ENCODE results near the gene TRDN.
"Not testable (repeated sequence)": the region's sequence is repeated elsewhere in the genome, so short reads cannot be mapped to it uniquely, and the experiment has no call there.

The TRDN gene

DNA sequence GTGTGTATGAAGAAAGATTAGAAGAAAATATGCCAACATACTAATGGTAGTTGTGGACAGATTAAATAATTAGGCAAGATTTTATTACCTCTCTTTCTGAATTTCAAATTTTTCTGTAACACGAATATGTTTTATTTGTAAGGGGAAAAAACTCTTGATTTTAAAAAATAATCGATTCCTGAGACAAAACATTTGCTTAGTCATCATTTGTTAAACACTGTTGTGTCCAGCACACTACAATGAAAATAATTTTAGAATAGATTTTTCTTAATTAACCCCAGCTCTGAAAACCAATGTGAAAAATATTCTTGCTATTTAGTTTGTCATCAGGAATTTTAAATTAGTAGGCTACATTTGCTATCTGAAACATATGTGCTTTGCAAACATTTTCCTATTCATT is 253.0 kb downstream of the TRDN start:
- no peak for DNase-seq

DNA sequence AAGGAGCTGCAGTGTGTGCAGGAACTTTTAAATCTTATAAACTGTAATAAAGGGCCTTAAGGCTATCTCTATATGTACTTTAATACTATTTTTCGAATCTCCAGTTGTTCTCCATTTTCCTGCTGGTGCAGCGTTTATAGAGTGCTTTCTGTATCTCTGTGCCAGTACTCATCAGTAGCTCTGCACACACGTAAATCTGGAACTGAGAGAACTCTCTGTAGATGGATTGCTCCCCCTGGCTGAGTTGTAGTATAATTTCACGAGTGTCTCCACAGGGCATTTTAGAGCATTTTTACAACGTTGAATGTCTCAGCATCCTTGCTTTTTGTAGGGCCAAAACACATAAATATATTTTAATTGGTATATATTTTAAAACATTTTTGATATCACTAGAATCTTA is 256.5 kb downstream of the TRDN start:
- DNase-seq = no peak

DNA sequence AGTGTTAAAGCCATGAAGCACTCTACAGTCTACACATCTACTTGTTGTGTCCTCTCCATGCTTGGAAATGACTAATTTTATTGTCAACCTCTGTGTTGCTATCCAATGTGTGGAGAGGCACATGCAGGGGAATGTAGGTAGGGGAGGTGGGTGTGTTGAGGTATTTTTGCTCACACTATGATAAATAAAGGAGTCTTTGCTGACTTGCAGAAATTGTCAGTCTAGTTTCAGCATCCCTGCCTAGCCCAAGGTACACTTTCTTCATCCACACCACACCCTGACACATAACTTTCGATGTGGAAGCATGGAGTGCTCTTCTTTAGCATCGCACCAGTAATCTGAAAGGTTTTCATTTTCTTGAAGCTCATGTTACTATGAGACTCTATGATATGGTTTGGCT is 264.0 kb downstream of the TRDN start:
- no peak for DNase-seq

DNA sequence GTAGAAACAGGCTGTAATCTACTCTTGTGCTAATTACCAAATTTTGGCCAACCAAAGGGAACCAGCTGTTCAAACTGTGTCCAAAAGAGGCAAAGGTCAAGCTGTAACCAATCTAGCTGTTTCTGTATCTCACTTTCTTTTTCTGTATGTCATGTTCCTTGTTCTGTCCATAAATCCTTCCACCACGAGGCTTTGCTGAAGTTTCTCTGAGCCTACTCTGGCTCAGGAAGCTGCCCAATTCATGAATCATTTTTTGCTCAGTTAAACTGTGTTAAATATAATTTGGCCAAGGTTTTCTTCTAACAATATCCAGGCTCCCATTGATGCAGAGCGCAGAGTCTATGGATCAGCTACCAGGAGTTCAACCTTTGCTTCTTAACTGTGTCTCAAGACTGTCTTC is 272.8 kb downstream of the TRDN start:
- DNase-seq = no peak

DNA sequence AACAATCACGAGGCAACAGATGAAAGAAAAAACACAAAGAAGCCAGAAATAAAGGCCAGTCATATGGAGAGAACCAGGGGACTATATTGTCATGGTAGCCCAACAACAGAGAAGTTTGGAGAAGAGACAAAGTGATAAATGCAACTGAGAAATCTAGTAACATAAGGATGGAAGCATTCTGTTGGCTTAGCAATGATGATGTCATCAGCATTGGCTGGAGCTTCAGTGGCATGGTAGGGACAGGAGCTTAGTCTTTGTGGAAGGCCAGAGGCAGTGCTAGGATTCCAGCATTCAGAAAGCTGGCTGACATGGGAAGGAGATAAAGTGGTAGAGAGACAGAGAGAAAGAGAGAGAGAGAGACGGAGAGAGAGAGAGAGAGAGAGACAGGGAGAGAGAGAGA is 276.4 kb downstream of the TRDN start:
- DNase-seq = no peak

DNA sequence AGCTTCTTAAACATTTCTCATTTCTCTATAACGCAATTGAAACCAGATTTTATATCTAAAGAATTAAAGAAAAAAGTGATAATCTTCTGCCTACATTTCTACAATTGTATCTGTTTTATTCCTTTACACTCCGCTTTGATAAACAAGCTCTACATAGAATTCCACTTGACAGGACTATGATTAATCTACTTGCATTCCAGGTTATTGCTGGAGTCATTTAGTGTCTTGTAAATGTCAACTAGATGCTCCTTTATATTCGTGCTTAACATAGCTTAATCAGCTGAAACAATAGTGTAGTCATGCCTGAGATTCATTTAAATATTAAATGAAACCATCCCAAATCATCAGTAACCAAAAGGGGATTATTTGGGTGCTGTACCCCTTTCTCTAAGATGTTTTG is 284.0 kb downstream of the TRDN start:
- DNase-seq = no peak

DNA sequence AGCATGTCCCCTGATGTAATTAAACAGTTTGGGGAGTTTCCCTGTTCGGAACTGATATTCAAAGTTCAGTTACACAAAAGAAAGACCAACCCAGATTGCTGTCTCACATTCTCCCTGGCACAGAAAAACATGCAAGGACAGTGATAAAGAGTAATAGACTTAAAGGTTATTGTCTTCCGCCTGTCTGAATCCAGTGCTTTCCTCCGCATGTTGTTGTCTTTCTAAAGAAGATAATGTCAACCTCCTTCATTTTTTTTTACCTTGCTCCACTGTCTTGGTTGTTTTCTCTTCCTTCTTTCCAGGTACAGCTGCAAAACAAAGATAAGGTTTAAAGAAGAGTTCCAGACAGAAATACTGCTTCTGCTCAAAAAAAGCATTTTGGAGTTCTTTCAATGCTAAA is 284.5 kb downstream of the TRDN start:
- DNase-seq = no peak

DNA sequence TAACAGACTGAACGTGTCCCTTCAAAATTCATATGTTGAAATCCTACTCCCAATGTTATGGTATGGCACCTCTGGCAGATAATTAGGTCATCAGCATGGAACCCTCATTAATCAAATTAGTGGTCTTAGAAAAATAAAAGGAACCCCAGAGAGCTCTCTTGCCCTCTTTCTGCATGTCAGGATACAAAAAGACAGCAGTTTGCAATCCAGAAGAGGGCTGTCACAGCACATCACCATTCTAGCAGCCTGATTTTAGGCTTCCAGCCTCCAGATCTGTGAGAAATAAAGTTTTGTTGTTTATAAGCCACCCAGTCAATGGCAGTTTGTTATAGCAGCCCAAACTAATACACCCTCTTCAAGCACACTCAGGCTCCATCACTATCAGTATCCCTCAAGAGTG is 292.9 kb downstream of the TRDN start:
- DNase-seq = no peak

DNA sequence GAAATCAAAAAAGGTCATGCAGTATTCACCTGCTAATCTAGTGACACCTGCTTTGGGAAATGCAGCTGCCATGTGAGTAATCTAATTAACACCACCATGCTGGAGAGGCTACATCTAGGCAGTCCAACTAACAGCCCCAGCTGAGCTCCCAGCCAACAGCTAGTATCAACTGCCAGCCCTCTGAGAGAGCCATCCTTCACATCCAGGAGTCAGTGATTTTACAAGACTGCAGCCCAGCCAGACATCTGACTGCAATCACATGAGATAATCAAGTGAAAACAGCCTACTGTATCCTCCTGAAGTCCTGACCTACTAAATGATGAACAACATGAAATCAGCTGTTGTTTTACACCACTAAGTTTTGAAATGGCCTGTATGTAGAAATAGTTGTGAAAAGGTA is 298.4 kb downstream of the TRDN start:
- no peak for DNase-seq

DNA sequence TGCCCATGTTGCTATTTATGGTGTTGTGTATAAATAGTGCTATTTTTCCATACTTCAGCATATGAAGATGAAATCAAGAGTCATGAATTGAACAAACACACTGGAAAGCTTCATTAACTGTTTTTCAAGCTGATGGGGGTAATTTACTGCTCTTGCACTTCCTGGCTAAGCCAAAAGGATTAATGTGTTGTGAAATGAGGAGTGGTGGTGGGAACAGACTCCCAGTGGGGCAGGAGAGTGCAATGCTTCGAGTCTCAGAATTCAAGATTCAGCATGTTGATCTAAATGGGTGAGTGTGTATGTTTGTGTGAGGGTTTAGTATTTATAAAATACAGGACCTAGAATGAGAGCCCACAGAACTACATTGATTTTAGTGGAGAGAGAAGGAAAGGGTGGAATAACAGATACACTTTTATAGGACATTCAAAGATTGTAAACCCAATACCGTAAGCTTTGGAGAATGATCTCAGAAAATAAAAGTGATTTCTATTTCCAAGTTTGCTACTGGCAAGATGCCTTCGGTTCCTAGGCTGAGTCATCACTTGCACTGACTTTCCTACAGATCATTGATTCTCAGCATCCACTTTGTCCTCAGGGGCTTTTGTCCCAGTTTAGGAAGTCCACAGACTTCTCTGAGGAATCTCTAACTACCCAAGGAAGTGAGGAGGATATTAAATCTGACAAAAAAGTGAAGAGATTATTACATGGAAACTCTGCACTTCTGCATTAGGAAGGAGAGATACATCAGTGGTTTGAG is 303.6 kb downstream of the TRDN start:
- no peak for DNase-seq

DNA sequence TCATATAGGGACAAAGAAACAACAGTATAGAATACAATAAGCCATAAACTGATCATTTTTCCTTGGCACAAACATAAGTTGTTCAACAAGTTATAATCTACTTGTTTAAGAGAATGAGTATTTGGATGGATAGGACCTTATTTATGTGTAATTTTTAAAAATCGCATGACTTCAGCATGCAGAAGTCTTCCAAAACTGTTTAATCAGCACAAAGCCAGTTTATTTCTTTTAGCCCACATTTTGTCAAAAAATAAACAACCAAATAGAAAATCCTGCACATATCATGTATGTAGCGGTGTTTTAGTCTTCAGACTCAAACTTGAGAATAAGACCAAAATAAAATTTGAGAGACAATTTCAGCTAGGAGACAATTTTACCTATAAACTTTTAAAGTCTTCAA is 304.7 kb downstream of the TRDN start:
- DNase-seq = no peak

DNA sequence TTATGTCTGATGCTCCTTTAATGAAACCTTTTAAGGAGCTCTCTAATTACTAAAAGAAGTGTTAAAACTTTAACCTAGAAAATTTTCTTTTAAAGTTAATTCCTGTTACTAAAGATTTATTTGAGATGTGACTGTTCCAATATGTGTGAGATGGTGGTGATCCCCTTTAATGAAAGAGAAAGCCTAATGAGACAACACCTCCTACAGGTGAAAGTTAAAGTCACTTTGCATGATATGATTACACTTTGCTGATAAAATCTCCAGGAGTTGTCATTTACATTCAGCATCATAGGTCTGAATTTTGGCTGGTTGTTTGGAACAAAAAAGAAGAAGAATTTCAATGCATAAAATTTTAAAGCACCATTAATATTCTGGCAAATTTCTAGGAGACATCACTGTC is 307.4 kb downstream of the TRDN start:
- DNase-seq = no peak

DNA sequence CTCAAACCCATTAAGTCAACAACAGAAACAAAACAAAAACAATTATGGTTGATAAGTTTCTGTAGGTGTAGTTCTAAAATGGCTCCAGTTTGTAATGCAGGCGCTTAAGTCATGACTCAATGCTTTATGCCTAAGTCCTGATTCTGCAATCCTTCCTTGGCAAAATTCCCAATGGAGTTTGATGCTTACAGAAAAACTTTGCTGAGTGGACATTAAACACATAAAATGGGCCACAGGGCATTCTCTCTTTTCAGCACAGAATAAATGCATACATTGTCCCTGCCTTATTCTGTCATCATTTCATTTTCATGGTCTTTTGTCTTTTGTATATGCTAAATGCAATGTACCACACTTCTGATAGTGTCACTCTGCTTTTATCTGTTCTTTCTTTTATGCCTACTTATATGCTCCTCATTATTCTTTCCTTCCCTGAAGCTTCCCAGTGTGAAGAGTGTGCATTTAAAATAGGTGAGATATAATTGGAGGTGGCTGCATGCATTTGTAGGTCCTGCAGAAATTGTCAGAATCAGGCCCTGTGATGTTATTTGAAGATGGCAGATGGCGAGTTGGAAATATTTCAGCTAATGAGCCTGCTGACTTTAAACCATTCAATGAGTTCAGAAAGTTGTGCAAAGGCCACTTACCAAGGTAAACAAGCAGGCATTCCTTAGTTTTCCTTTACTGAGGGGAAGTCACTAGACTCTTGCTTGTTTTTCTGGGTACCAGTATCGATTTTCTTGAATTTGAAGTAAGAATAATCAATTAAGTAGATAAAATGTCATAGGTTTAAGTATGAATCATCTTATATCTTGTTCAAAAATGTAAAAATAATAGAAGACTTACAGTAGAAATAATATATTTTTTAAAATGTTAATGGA is 313.1 kb downstream of the TRDN start:
- DNase-seq = no peak

DNA sequence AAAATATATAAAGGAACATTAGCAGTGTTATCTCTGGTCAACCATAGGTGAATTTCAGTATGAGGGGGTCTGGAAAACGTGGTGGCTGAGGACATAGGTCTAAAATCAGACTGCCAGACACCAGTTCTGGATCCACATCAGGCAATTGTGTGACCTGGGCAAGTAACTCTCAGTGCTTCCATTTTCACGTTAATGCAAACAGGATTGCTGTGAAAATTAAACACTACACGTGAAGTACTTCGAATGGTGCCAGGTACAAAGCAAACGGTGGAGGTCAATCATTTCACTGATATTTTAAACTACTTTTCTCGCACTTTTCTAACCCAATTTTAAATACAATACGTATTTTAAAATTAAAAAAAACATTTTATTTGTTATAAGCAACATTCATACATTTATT is 315.7 kb downstream of the TRDN start:
- no peak for DNase-seq

DNA sequence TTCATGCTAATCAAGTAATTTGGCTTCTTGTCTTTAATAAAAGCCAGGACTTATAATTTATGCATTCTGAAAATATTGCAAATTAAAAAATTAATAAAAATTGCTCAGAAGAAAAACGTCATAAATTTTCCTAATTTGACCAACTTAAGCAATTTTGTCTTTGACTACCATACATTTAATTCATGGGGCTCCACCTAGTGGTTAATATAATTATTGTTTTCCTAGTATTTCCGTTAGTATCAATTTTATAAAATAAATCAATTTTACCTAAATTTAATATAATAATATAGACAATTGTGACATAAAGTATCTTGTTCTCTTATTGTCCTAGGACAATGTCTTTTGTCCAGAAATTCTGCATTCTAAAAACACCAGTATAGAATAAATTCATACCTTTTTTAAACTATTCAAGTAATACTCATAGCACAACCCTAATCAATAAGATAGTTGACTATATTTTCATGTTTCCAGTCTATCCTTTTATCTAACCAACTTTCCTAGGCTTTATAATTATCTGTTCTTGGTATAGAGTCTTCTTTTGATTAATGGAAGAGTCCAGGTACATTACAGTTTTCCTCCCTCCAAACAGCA is 319.9 kb downstream of the TRDN start:
- no peak for DNase-seq

DNA sequence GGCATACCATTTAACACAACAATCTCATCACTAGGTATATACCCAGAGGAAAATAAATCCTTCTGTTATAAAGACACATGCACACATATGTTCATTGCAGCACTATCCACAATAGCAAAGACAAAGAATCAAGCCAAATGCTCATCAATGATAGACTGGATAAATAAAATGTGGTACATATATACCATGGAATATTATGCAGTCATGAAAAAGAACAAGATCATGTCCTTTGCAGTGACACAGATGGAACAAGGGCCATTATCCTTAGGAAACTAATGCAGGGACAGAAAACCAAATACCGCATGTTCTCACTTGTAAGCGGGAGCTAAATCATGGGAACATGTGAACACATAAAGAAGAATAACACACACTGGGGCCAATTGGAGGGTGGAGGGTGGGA is 322.3 kb downstream of the TRDN start:
- not testable (repeated sequence) for DNase-seq

DNA sequence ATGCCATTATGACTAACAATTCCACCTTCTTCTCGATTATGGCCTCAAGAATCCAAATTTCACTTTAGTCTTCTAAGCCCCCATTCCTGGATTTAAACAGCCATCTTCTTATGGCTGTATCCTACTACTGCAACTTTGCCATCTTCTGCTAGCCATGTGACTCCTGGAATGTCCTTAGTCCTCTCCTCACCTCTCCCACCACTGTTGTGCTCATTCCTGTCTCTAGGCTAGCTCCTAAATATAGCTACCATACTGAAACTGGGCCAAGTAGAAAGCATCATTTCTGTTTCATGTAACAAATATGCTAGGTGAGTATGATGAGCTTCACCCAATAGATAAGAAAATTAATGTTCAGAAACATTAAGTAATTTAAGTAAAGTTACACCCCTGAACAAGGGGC is 327.6 kb downstream of the TRDN start:
- no peak for DNase-seq

DNA sequence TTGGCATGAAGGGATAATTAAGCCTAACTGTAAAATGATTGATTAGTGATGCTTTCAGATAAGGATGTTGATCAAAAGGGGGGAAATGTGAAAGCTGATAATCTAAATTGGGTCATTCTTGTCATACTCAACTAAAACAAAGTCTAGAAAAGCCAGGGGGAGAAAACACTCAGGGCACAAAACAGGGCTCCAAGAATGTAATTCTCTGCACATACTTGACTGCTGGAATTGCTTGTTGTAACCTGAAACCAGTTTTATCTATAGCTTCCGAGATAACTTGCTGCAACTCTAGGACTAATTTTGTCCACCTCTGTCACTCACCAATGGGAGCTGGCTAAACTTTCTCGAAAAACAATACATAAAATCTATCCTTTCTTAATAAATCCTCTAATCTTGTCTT is 330.4 kb downstream of the TRDN start:
- no peak for DNase-seq

DNA sequence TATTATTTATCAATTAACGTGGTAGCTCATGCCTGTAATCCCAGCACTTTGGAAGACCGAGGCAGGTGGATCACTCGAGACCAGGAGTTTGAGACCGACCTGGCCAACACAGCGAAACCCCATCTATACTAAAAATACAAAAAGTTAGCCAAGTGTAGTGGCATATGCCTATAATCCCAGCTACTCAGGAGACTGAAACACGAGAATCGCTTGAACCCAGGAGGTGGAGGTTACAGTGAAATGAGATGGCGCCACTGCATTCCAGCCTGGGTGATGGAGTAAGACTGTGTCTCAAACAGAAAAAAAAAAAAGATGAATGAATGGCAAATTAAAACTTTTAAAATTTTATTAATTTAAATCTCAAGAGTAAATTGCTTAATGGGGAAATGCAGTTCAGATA is 341.1 kb downstream of the TRDN start:
- no peak for DNase-seq

DNA sequence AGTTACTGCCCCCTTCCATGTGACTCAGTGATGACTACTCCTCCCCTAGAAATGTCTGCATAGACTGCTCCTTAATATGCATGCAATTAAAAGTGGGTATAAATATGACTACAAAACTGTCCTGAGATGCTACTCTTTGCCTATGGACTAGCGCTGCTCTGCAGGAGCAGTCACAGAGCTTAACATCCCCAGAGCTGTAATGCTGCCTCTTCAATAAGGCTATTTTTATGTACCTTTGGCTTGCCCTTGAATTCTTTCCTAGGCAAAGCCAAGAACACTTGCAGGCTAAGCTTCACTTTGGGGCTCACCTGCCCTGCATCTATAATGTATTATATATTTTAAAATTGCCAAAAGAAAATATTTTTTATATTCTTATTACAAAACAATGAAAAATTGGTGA is 341.6 kb downstream of the TRDN start:
- DNase-seq = no peak

DNA sequence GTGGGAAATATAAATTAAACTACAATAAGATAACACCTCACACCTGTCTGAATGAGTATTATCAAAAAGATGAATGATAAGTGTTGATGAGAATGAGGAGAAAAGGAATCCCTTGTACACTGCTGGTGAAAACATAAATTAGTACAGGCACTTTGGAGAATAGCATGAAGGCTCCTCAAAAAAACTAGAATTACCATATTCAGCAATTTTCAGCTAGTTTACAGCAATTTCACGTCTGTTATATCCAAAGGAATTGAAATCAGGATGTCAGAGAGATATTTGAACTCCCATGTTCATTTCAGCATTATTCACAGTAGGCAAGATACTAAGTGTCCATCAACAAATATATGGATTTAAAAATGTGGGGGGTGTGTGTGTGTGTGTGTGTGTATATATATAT is 348.1 kb downstream of the TRDN start:
- no peak for DNase-seq

DNA sequence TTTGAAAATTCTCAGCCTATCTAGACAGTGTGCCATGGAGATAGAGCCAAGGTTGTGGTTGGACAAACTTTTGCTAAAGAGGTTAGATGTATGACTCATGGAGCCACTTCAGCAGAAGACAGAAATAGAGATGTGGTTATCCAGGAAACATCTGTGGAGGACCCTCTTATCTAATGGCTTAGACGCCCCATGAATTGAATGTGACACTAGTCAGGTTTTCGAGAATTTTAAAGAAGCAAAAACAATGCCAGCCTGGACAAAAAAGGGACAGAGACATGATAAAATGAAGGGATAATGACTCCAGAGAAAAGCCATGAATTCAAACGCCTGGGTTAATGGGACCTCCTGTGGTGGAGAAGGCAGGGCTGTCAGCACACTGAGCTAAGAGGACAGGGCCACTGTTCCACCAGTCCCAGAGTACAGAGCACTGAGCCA is 360.2 kb downstream of the TRDN start:
- DNase-seq = no peak

DNA sequence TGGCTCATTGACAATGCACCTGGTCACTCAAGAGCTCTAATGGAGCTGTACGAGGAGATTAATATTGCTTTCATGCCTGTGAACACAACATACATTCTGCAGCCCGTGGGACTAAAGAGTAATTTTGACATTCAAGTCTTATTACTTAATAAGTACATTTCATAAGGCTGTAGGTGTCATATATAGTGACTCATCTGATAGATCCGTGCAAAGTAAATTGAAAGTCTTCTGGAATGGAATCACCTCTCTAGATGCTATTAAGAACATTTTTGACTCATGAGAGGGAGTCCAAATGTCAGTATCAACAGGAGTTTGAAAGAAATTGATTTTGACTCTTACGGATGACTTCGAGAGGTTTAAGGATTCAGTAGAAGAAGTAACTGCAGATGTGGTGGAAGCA is 372.8 kb downstream of the TRDN start:
- no peak for DNase-seq

DNA sequence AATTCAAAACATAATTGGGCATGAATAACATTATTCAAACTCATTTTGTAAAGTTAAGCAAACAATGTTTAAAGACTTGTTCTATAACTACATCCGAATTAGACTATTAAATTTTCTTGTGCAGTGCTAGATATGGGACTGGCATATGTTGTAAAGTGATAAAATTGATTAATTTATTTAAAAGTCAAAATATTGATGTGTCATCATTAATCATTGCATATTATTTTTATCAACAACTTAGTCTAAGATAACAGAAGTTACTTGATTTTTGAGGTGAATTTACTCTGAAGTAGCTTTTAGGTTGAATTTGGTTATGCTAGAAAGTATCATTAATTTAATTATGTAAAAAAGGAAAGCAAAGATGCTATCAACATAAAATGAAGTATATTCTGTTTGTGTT is 396.1 kb downstream of the TRDN start:
- no peak for DNase-seq

Measured in NCI-H187 (cell line).